Upper lobe of right lung (tissue), 1 donor: ENCODE results near the gene PHKB. TPM values are rescaled to one million over a fixed set of nuclear protein-coding genes. Genes with fewer than 3 reads are reported as not detected.

Experiments
- ATAC-seq: fragments of 200-7000 bp; cut with Tn5 transposase; one replicate; pipeline ENCODE4 v1.9.1; 2020; ENCODE audit warnings: mild to moderate bottlenecking, moderate library complexity
- DNase-seq: peaks from one replicate; pipeline ENCODE4 v3.0.0-alpha.2; 2020
- H3K27ac ChIP-seq: fragments of 200-600 bp; one replicate; pipeline ENCODE4 v1.8.0; 2022
- H3K27me3 ChIP-seq: fragments of 200-600 bp; one replicate; pipeline ENCODE4 v1.8.0; 2022; ENCODE audit warnings: mild to moderate bottlenecking
- H3K36me3 ChIP-seq: fragments of 200-600 bp; one replicate; pipeline ENCODE4 v1.8.0; 2022
- H3K4me1 ChIP-seq: fragments of 200-600 bp; one replicate; pipeline ENCODE4 v1.8.0; 2022
- H3K4me3 ChIP-seq: fragments of 200-600 bp; one replicate; pipeline ENCODE4 v1.8.0; 2022; ENCODE audit warnings: mild to moderate bottlenecking
- H3K9me3 ChIP-seq: fragments of 200-600 bp; one replicate; pipeline ENCODE4 v1.8.0; 2022
- CTCF ChIP-seq: fragments of 200-600 bp; IDR thresholded peaks from one replicate; pipeline ENCODE4 v1.8.0; 2022; ENCODE audit warnings: antibody characterized with exemption
- intact Hi-C: fragments of 100-400 bp; cut with DNase I; formaldehyde crosslinking; loops from one replicate; pipeline ENCODE4 v1.11.0; 2022
- total RNA-seq: library from RNA; stranded (reverse); fragmentation: NEBNext Ultra II Directional; extraction: Animal tissue kit (Norgen Biotek cat#: 25700); gene quantifications from one replicate; pipeline ENCODE4 v1.2.1, GENCODE V29; 2021
- donor health status: DM: no; HTN: yes; CAD: no; lungs with severe emphysema.

The PHKB gene
- total RNA-seq, 1 donor from 2014 or later = 91.8 TPM

GRCh38 chr16:47636501-47637099, 175.5 kb downstream of the PHKB start:
- ATAC-seq = no peak

GRCh38 chr16:47638175-47638574, 177.0 kb downstream of the PHKB start:
- no peak for DNase-seq
- Histone ChIP-seq H3K27ac (no peak overlapping the region), H3K9me3 (no peaks in the 10 kb centered on the region), H3K4me1 (no peaks in the 10 kb centered on the region), H3K36me3 (peaks cover 7% of the 10 kb centered on the region), H3K4me3 (no peak overlapping the region), H3K27me3 (no peaks in the 10 kb centered on the region)
- no peak for TF ChIP-seq CTCF
- intact Hi-C loops = no loop called here
- ATAC-seq = no peak

More at GRCh38 chr16:47636501-47637099, 175.5 kb downstream of the PHKB start:
- Histone ChIP-seq H3K9me3 (no peaks in the 10 kb centered on the region), H3K4me3 (no peak overlapping the region), H3K4me1 (no peaks in the 10 kb centered on the region), H3K27ac (no peak overlapping the region), H3K27me3 (no peaks in the 10 kb centered on the region), H3K36me3 (peaks cover 7% of the 10 kb centered on the region)
- intact Hi-C loops = no loop called here
- no peak for DNase-seq
- no peak for TF ChIP-seq CTCF

- Histone ChIP-seq H3K9me3 (no peaks in the 10 kb centered on the region), H3K27ac (no peak overlapping the region), H3K4me3 (no peak overlapping the region), H3K4me1 (peaks cover 10% of the 10 kb centered on the region), H3K27me3 (no peaks in the 10 kb centered on the region), H3K36me3 (peaks cover 7% of the 10 kb centered on the region)
- DNase-seq (no peak), ATAC-seq (no peak)
- intact Hi-C loops = no loop called here
- no peak for TF ChIP-seq CTCF
Observed at GRCh38 chr16:47640661-47641060, 179.5 kb downstream of the PHKB start.

GRCh38 chr16:47643323-47644000, 182.3 kb downstream of the PHKB start:
- peak; percentile 69 for ATAC-seq
- H3K36me3 ChIP-seq = peaks cover 15% of the 10 kb centered on the region
- no peak overlapping the region for H3K4me3 ChIP-seq
- intact Hi-C loops = no loop called here
- DNase-seq = no peak
- H3K4me1 ChIP-seq = peaks cover 10% of the 10 kb centered on the region
- TF ChIP-seq CTCF = no peak
- H3K9me3 ChIP-seq = no peaks in the 10 kb centered on the region
- no peak overlapping the region for H3K27ac ChIP-seq
- H3K27me3 ChIP-seq = no peaks in the 10 kb centered on the region

GRCh38 chr16:47644166-47644565, 183.0 kb downstream of the PHKB start:
- intact Hi-C loops = no loop called here
- TF ChIP-seq CTCF = no peak
- no peaks in the 10 kb centered on the region for H3K27me3 ChIP-seq
- H3K4me3 ChIP-seq = no peak overlapping the region
- DNase-seq (no peak), ATAC-seq (peak; percentile 37)
- peaks cover 10% of the 10 kb centered on the region for H3K4me1 ChIP-seq
- H3K9me3 ChIP-seq = no peaks in the 10 kb centered on the region
- H3K27ac ChIP-seq = no peak overlapping the region
- H3K36me3 ChIP-seq = peaks cover 22% of the 10 kb centered on the region
